H9 (cell line): ENCODE measurements around the gene SFRP5. TPM values are rescaled to one million over a fixed set of nuclear protein-coding genes. Genes with fewer than 3 reads are reported as not detected.

Source experiments
- DNase-seq: peaks from one replicate; pipeline ENCODE4 v3.0.0-alpha.2; 2017
- H2AFZ ChIP-seq: one replicate; pipeline ENCODE4 v1.6.1; 2013; ENCODE audit warnings: mild to moderate bottlenecking, low read length, control low read depth, moderate library complexity
- H2AK5ac ChIP-seq: 2 replicates; pipeline ENCODE4 v1.6.1; 2013; ENCODE audit warnings: low read length, control low read depth, mixed read lengths; ENCODE audit not compliant: insufficient read length
- H2BK120ac ChIP-seq: one replicate; pipeline ENCODE4 v1.6.1; 2013; ENCODE audit warnings: low read depth, mild to moderate bottlenecking, low read length, control low read depth, inconsistent platforms; ENCODE audit not compliant: poor library complexity, severe bottlenecking
- H2BK12ac ChIP-seq: 2 replicates; pipeline ENCODE4 v1.6.1; 2013; ENCODE audit warnings: low read length, control low read depth, mixed read lengths, low read depth; ENCODE audit not compliant: insufficient read length
- H2BK15ac ChIP-seq: 2 replicates; pipeline ENCODE4 v1.6.1; 2013; ENCODE audit warnings: low read depth, low read length, control low read depth
- H2BK20ac ChIP-seq: one replicate; pipeline ENCODE4 v1.6.1; 2013; ENCODE audit warnings: low read depth, mild to moderate bottlenecking, low read length, control low read depth, inconsistent platforms; ENCODE audit not compliant: poor library complexity, severe bottlenecking
- H2BK5ac ChIP-seq: 2 replicates; pipeline ENCODE4 v1.6.1; 2013; ENCODE audit warnings: low read length, control low read depth, mixed read lengths; ENCODE audit not compliant: insufficient read length
- H3K14ac ChIP-seq: 2 replicates; pipeline ENCODE4 v1.6.1; 2013; ENCODE audit warnings: low read length, control low read depth; ENCODE audit not compliant: insufficient read depth
- H3K18ac ChIP-seq: 2 replicates; pipeline ENCODE4 v1.6.1; 2013; ENCODE audit warnings: low read depth, mild to moderate bottlenecking, mixed read lengths, low read length, control low read depth; ENCODE audit not compliant: insufficient read length
- H3K23ac ChIP-seq: 2 replicates; pipeline ENCODE4 v1.6.1; 2013; ENCODE audit warnings: low read length, control low read depth, mixed read lengths, low read depth; ENCODE audit not compliant: insufficient read length
- H3K23me2 ChIP-seq: 2 replicates; pipeline ENCODE4 v1.6.1; 2013; ENCODE audit warnings: low read depth, mild to moderate bottlenecking, mixed read lengths, low read length, control low read depth; ENCODE audit not compliant: insufficient read length, poor library complexity, severe bottlenecking
- H3K27ac ChIP-seq: 2 replicates; pipeline ENCODE4 v1.5.1; 2013; ENCODE audit warnings: low read length, control low read depth, mixed read lengths, low read depth; ENCODE audit not compliant: insufficient read length
- H3K27me3 ChIP-seq: 2 replicates; pipeline ENCODE4 v1.6.1; 2013; ENCODE audit warnings: low read length, control low read depth, inconsistent platforms; ENCODE audit not compliant: insufficient read depth
- H3K4ac ChIP-seq: 2 replicates; pipeline ENCODE4 v1.6.1; 2013; ENCODE audit warnings: low read depth, mild to moderate bottlenecking, control low read depth, inconsistent platforms, low read length, moderate library complexity
- H3K4me1 ChIP-seq: 2 replicates; pipeline ENCODE4 v1.6.1; 2013; ENCODE audit warnings: low read length, control low read depth, inconsistent platforms; ENCODE audit not compliant: insufficient read depth
- H3K4me2 ChIP-seq: 2 replicates; pipeline ENCODE4 v1.6.1; 2013; ENCODE audit warnings: low read length, control low read depth, mixed read lengths; ENCODE audit not compliant: insufficient read length, insufficient read depth
- H3K56ac ChIP-seq: 2 replicates; pipeline ENCODE4 v1.6.1; 2013; ENCODE audit warnings: low read depth, mild to moderate bottlenecking, mixed read lengths, low read length, control low read depth; ENCODE audit not compliant: insufficient read length
- H3K79me1 ChIP-seq: 2 replicates; pipeline ENCODE4 v1.6.1; 2013; ENCODE audit warnings: low read depth, mild to moderate bottlenecking, moderate library complexity, low read length, control low read depth, inconsistent platforms; ENCODE audit not compliant: insufficient read depth, poor library complexity, severe bottlenecking
- H3K79me2 ChIP-seq: 2 replicates; pipeline ENCODE4 v1.6.1; 2013; ENCODE audit warnings: low read length, control low read depth, inconsistent platforms; ENCODE audit not compliant: insufficient read depth
- H3K9ac ChIP-seq: 2 replicates; pipeline ENCODE4 v1.6.1; 2013; ENCODE audit warnings: low read length, control low read depth, mixed read lengths; ENCODE audit not compliant: insufficient read length; ENCODE audit errors: extremely low read depth
- H3K9me3 ChIP-seq: one replicate; pipeline ENCODE4 v1.6.1; 2013; ENCODE audit warnings: low read depth, low read length, inconsistent platforms; ENCODE audit not compliant: control insufficient read depth
- H3T11ph ChIP-seq: one replicate; pipeline ENCODE4 v1.6.1; 2013; ENCODE audit warnings: mild to moderate bottlenecking, low read length, control low read depth, inconsistent platforms
- H4K20me1 ChIP-seq: one replicate; pipeline ENCODE4 v1.6.1; 2013; ENCODE audit not compliant: control insufficient read depth, insufficient read length, insufficient read depth
- H4K5ac ChIP-seq: 2 replicates; pipeline ENCODE4 v1.6.1; 2013; ENCODE audit warnings: low read depth, mild to moderate bottlenecking, mixed read lengths, low read length, control low read depth; ENCODE audit not compliant: insufficient read length
- H4K8ac ChIP-seq: replicated peaks from 2 replicates; pipeline ENCODE4 v1.6.1; 2013; ENCODE audit warnings: low read length, control low read depth, mixed read lengths, low read depth; ENCODE audit not compliant: insufficient read length
- H4K91ac ChIP-seq: 2 replicates; pipeline ENCODE4 v1.6.1; 2013; ENCODE audit warnings: low read depth, mild to moderate bottlenecking, moderate library complexity, mixed read lengths, low read length, control low read depth; ENCODE audit not compliant: insufficient read length
- H3K27ac Mint-ChIP-seq, 3 experiments: 2 replicates in 2 of 3; 3 replicates in 1 of 3; pipeline ENCODE4 v1.8.0; 2020 to 2021; ENCODE audit warnings: mixed read lengths in 3 of 3, mild to moderate bottlenecking in 1 of 3, moderate library complexity in 1 of 3
- H3K27me3 Mint-ChIP-seq: 2 replicates; pipeline ENCODE4 v1.8.0; 2021; ENCODE audit warnings: low read depth, mild to moderate bottlenecking, moderate library complexity, mixed read lengths
- H3K36me3 Mint-ChIP-seq, 3 experiments: 2 replicates in 2 of 3; 3 replicates in 1 of 3; pipeline ENCODE4 v1.8.0; 2020 to 2021; ENCODE audit warnings: low read depth in 3 of 3, mixed read lengths in 3 of 3; ENCODE audit not compliant: insufficient read depth in 1 of 3
- H3K4me1 Mint-ChIP-seq, 2 experiments: 2 replicates each; pipeline ENCODE4 v1.8.0; 2020; ENCODE audit warnings: mixed read lengths in 2 of 2
- H3K4me3 Mint-ChIP-seq, 2 experiments: 2 replicates in 1 of 2; 3 replicates in 1 of 2; pipeline ENCODE4 v1.8.0; 2020 to 2021; ENCODE audit warnings: mild to moderate bottlenecking in 2 of 2, mixed read lengths in 2 of 2, moderate library complexity in 1 of 2
- H3K9me3 Mint-ChIP-seq, 2 experiments: 2 replicates in 1 of 2; 3 replicates in 1 of 2; pipeline ENCODE4 v1.8.0; 2020; ENCODE audit warnings: mild to moderate bottlenecking in 2 of 2, mixed read lengths in 2 of 2, moderate library complexity in 1 of 2
- WGBS: extraction: QIAGEN DNeasy Blood & Tissue Kit; methylation state at CpG from one replicate; pipeline ENCODE4 v1.1.7; 2013; ENCODE audit warnings: missing lambda C conversion rate, low lambda C conversion rate, mixed read lengths; ENCODE audit not compliant: insufficient read length; ENCODE audit errors: extremely low coverage; 5-methylcytosine and 5-hydroxymethylcytosine counted together
- total RNA-seq: library from RNA; stranded (reverse); gene quantifications from 2 replicates; pipeline ENCODE4 v1.2.1, GENCODE V29; 2021
- TF ChIP-seq, protein P1 (sequence below): fragments of 200-600 bp; sonication (generic); conservative IDR thresholded peaks from 3 replicates; pipeline ENCODE4 v1.8.0; 2021; ENCODE audit warnings: antibody characterized with exemption, mild to moderate bottlenecking

The SFRP5 gene
- total RNA-seq, 1 experiment from 2014 or later, result 1.7 TPM

DNA sequence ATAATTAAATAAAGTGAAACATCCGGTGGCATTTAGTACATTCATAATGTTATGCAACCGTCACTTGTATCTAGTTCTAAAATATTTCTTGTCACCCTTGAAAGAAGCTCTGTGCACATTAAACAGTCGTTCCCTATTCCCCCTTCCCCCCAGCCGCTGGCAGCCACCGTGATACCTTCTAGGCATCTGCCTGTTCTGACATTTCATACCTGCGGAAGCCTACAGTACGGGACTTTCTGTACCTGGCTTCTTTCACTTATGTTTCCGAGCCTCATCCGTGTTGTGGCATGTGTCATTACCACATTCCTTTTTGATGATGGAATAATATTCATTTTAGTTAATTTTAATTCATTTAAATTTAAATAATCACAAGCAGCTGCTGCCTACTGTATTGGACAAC is 13.9 kb upstream of the SFRP5 start:
- H3K4me3 Mint-ChIP-seq, result no peak overlapping the region
- H3K27me3 ChIP-seq, result no peaks in the 10 kb centered on the region
- no peak overlapping the region for H4K91ac ChIP-seq
- peaks cover 1% of the 10 kb centered on the region; the same call in 1 of the 2 replicates for H3K4me1 ChIP-seq
- H2BK120ac ChIP-seq, result no peak overlapping the region
- no peaks in the 10 kb centered on the region for H3K9me3 Mint-ChIP-seq
- no peaks in the 10 kb centered on the region for H3K79me1 ChIP-seq
- no peak overlapping the region for H2AFZ ChIP-seq
- no peaks in the 10 kb centered on the region for H3K23me2 ChIP-seq
- no peak overlapping the region for H3K18ac ChIP-seq
- H3K4me1 Mint-ChIP-seq, result peaks cover 14 to 21% of the 10 kb centered on the region in 2 experiments
- H2BK15ac ChIP-seq, result no peak overlapping the region
- no peak overlapping the region for H3K4ac ChIP-seq
- H4K20me1 ChIP-seq, result peaks cover 4% of the 10 kb centered on the region
- H3K4me2 ChIP-seq, result no peak overlapping the region
- no peak overlapping the region for H2BK5ac ChIP-seq
- H2AK5ac ChIP-seq, result no peak overlapping the region
- no peak overlapping the region for H3K56ac ChIP-seq
- no peak overlapping the region for H4K8ac ChIP-seq
- TF ChIP-seq, protein P1, sequence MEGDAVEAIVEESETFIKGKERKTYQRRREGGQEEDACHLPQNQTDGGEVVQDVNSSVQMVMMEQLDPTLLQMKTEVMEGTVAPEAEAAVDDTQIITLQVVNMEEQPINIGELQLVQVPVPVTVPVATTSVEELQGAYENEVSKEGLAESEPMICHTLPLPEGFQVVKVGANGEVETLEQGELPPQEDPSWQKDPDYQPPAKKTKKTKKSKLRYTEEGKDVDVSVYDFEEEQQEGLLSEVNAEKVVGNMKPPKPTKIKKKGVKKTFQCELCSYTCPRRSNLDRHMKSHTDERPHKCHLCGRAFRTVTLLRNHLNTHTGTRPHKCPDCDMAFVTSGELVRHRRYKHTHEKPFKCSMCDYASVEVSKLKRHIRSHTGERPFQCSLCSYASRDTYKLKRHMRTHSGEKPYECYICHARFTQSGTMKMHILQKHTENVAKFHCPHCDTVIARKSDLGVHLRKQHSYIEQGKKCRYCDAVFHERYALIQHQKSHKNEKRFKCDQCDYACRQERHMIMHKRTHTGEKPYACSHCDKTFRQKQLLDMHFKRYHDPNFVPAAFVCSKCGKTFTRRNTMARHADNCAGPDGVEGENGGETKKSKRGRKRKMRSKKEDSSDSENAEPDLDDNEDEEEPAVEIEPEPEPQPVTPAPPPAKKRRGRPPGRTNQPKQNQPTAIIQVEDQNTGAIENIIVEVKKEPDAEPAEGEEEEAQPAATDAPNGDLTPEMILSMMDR, result no peak
- H3T11ph ChIP-seq, result no peak overlapping the region
- DNase-seq, result no peak
- H3K36me3 Mint-ChIP-seq, result no peaks in the 10 kb centered on the region
- no peak overlapping the region for H3K9ac ChIP-seq
- no peak overlapping the region for H3K27ac ChIP-seq
- no peak overlapping the region for H2BK12ac ChIP-seq
- no peak overlapping the region for H4K5ac ChIP-seq
- H3K14ac ChIP-seq, result no peak overlapping the region
- H3K27ac Mint-ChIP-seq, result no peak overlapping the region
- no CpG with 5 or more reads among the region's 9 CpGs for WGBS
- no peak overlapping the region for H2BK20ac ChIP-seq
- H3K23ac ChIP-seq, result no peak overlapping the region
- H3K27me3 Mint-ChIP-seq, result no peaks in the 10 kb centered on the region; the same call in 1 of the 2 replicates
- no peaks in the 10 kb centered on the region for H3K9me3 ChIP-seq
- no peaks in the 10 kb centered on the region for H3K79me2 ChIP-seq
